Measurements from ENCODE around the gene GNG3.
A peak's percentile ranks its signal among the peaks of the same experiment; 100 is the strongest.
"Not testable (repeated sequence)": the region's sequence is repeated elsewhere in the genome, so short reads cannot be mapped to it uniquely, and the experiment has no call there.

Gene GNG3

GRCh38 chr11:62707277-62707861, at the start of gene GNG3, which contains the start of gene BSCL2:
GNG3 (plus strand) TSS chr11:62707676; CDS start chr11:62708296, 620 bp downstream.
BSCL2 (minus strand) TSS chr11:62707424; CDS start chr11:62707195, 229 bp downstream.
- Mint-ChIP-seq H3K36me3 (peaks cover 5% of the 10 kb centered on the region), H3K27ac (peak within 1 kb of the TSS; percentile 93), H3K4me3 (peak within 1 kb of the TSS; percentile 92), H3K4me1 (peaks cover 52% of the 10 kb centered on the region), H3K27me3 (no peaks in the 10 kb centered on the region), H3K9me3 (no peaks in the 10 kb centered on the region)

GRCh38 chr11:62664405-62665074, 42.9 kb upstream of the GNG3 start:
- Mint-ChIP-seq H3K27me3 (no peaks in the 10 kb centered on the region), H3K27ac (peak overlapping the region; percentile 95), H3K9me3 (no peaks in the 10 kb centered on the region), H3K36me3 (peaks cover 13% of the 10 kb centered on the region), H3K4me3 (peak overlapping the region; percentile 98), H3K4me1 (peaks cover 30% of the 10 kb centered on the region)

GRCh38 chr11:62665075-62665598, 42.3 kb upstream of the GNG3 start, which contains the start of the genes C11orf98 and CSKMT:
C11orf98 (minus strand) TSS chr11:62665210; CDS start chr11:62665169, 41 bp downstream.
CSKMT (plus strand) TSS chr11:62665312; CDS start chr11:62665880, 568 bp downstream.
- peaks cover 13% of the 10 kb centered on the region for H3K36me3 Mint-ChIP-seq

DNA sequence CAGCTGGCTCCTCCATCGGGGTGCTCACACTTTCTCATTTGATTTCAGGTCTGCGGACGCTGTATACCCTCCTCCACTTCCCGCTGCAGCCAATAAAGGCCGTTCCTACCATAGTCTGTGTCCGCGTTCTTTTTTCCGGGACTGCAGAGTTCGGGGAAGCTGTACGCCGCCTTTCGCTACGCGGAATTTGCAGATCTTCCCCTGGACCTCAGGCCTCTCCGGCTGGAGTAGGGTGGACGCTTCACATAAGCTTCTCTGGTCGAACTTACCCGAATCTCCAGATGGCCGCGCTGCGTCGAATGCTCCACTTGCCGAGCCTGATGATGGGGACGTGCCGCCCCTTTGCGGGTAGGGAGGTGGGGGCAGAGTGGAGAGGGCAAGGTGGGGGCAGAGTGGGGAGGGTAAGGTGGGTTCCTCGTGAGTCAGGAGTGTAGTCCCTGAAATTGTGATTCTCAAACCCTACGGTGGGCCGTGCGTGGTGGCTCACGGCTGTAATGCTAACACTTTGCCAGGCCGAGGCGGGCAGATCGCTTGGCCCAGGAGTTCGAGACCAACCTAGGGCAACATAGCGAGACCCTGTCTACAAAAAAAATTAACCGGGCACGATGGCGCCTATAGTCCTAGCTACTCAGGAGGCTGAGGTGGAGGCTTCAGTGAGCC, 41.7 kb upstream of the GNG3 start:
- Mint-ChIP-seq H3K36me3 (peaks cover 13% of the 10 kb centered on the region), H3K4me1 (peaks cover 39% of the 10 kb centered on the region), H3K9me3 (no peaks in the 10 kb centered on the region), H3K27ac (peak overlapping the region; percentile 95), H3K27me3 (no peaks in the 10 kb centered on the region), H3K4me3 (peak overlapping the region; percentile 98)

More at GRCh38 chr11:62665075-62665598, 42.3 kb upstream of the GNG3 start, which contains the start of the genes C11orf98 and CSKMT:
- peak within 1 kb of the TSS; percentile 95 for H3K27ac Mint-ChIP-seq
- peak within 1 kb of the TSS; percentile 98 for H3K4me3 Mint-ChIP-seq
- H3K4me1 Mint-ChIP-seq = peaks cover 36% of the 10 kb centered on the region
- no peaks in the 10 kb centered on the region for H3K27me3 Mint-ChIP-seq
- H3K9me3 Mint-ChIP-seq = no peaks in the 10 kb centered on the region

DNA sequence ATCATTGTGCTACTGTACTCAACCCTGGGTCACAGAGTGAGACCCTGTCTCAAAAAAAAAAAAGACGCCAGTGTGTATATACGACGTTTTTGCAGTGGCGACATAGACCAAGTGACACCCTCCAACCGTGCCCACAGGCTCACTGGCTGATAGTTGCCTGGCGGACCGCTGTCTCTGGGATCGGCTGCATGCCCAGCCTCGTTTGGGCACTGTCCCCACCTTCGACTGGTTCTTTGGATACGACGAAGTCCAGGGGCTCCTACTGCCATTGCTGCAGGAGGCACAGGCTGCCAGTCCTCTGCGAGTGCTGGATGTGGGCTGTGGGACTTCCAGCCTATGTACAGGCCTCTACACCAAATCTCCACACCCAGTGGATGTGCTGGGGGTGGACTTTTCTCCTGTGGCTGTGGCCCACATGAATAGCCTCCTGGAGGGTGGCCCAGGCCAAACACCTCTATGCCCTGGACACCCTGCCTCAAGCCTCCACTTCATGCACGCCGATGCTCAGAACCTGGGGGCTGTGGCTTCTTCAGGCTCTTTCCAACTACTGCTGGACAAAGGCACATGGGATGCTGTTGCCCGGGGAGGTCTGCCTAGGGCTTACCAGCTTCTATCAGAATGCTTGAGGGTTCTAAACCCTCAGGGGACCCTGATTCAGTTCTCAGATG, 41.1 kb upstream of the GNG3 start:
- H3K27ac Mint-ChIP-seq = peak overlapping the region; percentile 51
- peak overlapping the region; percentile 98 for H3K4me3 Mint-ChIP-seq
- peaks cover 13% of the 10 kb centered on the region for H3K36me3 Mint-ChIP-seq
- H3K9me3 Mint-ChIP-seq = no peaks in the 10 kb centered on the region
- peaks cover 45% of the 10 kb centered on the region for H3K4me1 Mint-ChIP-seq
- H3K27me3 Mint-ChIP-seq = no peaks in the 10 kb centered on the region

GRCh38 chr11:62667460-62667859, 40.0 kb upstream of the GNG3 start:
- Mint-ChIP-seq H3K36me3 (peaks cover 13% of the 10 kb centered on the region), H3K27ac (peak overlapping the region; percentile 38), H3K4me3 (peak overlapping the region; percentile 98), H3K4me1 (peaks cover 53% of the 10 kb centered on the region), H3K9me3 (no peaks in the 10 kb centered on the region), H3K27me3 (no peaks in the 10 kb centered on the region)

- Mint-ChIP-seq H3K4me1 (peaks cover 45% of the 10 kb centered on the region), H3K36me3 (peaks cover 11% of the 10 kb centered on the region), H3K27me3 (no peaks in the 10 kb centered on the region), H3K4me3 (peak overlapping the region; percentile 100), H3K9me3 (no peaks in the 10 kb centered on the region), H3K27ac (peak overlapping the region; percentile 30)
These were observed 37.9 kb upstream of the GNG3 start for GRCh38 chr11:62669420-62670161.

- no peaks in the 10 kb centered on the region for H3K27me3 Mint-ChIP-seq
- peaks cover 10% of the 10 kb centered on the region for H3K36me3 Mint-ChIP-seq
- H3K4me1 Mint-ChIP-seq = peaks cover 48% of the 10 kb centered on the region
- H3K9me3 Mint-ChIP-seq = no peaks in the 10 kb centered on the region
- H3K27ac Mint-ChIP-seq = peak overlapping the region; percentile 96
- peak overlapping the region; percentile 100 for H3K4me3 Mint-ChIP-seq
These were observed 36.3 kb upstream of the GNG3 start for GRCh38 chr11:62671236-62671607.

GRCh38 chr11:62671608-62672389, 35.7 kb upstream of the GNG3 start, which contains the start of the genes LBHD1 and UQCC3:
LBHD1 (minus strand) TSS chr11:62672267; CDS start chr11:62670031, 2,236 bp downstream.
UQCC3 (plus strand) TSS chr11:62671673; CDS start chr11:62671746, 73 bp downstream.
- Mint-ChIP-seq H3K9me3 (no peaks in the 10 kb centered on the region), H3K36me3 (peaks cover 11% of the 10 kb centered on the region), H3K4me3 (peak within 1 kb of the TSS; percentile 100), H3K27me3 (no peaks in the 10 kb centered on the region), H3K27ac (peak within 1 kb of the TSS; percentile 96), H3K4me1 (peaks cover 45% of the 10 kb centered on the region)

DNA sequence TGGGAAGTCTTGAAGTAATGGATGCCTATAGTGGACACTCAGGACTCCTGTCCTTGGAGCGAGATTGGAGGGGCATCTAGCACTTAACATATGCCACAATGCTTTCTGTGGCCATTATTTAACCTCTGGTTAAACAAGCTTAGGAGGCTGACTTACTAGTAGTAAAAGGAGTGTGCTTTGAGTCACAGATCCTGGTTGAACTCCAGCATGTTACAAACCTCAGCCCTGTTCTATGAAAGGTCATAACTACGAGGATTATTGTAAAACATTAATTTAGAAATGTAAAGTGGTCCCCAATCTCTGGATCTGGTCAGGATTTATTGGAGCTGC, 34.3 kb upstream of the GNG3 start:
- peak overlapping the region; percentile 100 for H3K4me3 Mint-ChIP-seq

GRCh38 chr11:62675415-62675814, 32.1 kb upstream of the GNG3 start:
- H3K27me3 Mint-ChIP-seq, H3K9me3 Mint-ChIP-seq, H3K36me3 Mint-ChIP-seq, H3K4me3 Mint-ChIP-seq, H3K27ac Mint-ChIP-seq: not testable (repeated sequence)
- H3K4me1 Mint-ChIP-seq = peaks cover 42% of the 10 kb centered on the region

More for the DNA sequence above, 34.3 kb upstream of the GNG3 start:
- Mint-ChIP-seq H3K36me3 (peaks cover 11% of the 10 kb centered on the region), H3K4me1 (peaks cover 47% of the 10 kb centered on the region), H3K27ac (no peak overlapping the region), H3K27me3 (no peaks in the 10 kb centered on the region), H3K9me3 (no peaks in the 10 kb centered on the region)

DNA sequence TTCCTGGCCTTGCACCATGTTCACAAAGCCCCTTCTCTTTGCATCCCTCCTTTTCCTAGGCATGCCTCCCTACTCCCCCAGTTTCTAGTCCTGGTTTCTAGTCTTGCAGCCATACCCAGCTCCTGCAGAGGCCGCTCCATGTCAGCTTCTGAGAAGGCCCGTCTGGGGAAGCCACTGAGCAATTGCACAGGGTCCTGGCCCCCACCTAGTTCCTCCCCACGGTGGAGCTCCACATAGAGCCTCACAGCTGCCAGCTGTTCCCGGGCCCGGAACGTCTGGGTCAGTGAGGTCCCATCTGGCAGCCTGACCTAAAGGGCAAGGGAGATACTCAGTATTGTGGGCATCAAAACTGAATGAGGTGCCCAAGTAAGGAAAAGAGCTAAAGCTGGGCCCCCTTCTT, 30.8 kb upstream of the GNG3 start:
- Mint-ChIP-seq H3K36me3 (peaks cover 8% of the 10 kb centered on the region), H3K4me3 (peak overlapping the region; percentile 90), H3K27ac (peak overlapping the region; percentile 82), H3K9me3 (no peaks in the 10 kb centered on the region), H3K27me3 (no peaks in the 10 kb centered on the region), H3K4me1 (peaks cover 38% of the 10 kb centered on the region)

DNA sequence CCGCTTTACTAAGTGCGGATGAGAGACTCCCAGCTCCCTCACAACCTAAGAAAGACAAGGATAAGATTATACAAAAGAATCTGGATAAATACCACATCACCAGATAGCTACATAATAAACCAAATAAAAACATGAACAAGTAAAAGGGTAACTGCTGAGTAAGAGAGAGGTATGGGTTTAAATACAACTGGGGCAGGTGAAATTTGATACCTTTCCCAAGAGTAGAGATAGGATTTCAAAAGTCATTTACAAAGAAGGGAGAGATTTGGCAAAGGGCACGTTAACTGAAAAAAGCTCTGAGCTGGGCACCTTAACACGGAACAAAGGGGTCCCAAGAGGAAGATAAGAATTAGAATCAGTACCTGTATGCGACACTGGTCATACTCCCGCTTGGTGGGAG, 30.3 kb upstream of the GNG3 start:
- Mint-ChIP-seq H3K4me1 (peaks cover 36% of the 10 kb centered on the region), H3K27ac (peak overlapping the region; percentile 82), H3K4me3 (peak overlapping the region; percentile 90), H3K36me3 (peaks cover 8% of the 10 kb centered on the region), H3K27me3 (no peaks in the 10 kb centered on the region), H3K9me3 (no peaks in the 10 kb centered on the region)

- Mint-ChIP-seq H3K36me3 (peaks cover 8% of the 10 kb centered on the region), H3K27me3 (no peaks in the 10 kb centered on the region)
These were observed 29.8 kb upstream of the GNG3 start for GRCh38 chr11:62677714-62678113.

More at GRCh38 chr11:62677714-62678113, 29.8 kb upstream of the GNG3 start:
- Mint-ChIP-seq H3K4me3 (peak overlapping the region; percentile 90), H3K4me1 (peaks cover 32% of the 10 kb centered on the region), H3K27ac (peak overlapping the region; percentile 48), H3K9me3 (no peaks in the 10 kb centered on the region)

Data from activated naive CD4-positive, alpha-beta T cell treated with anti-CD3 and anti-CD28 coated beads, Interleukin-2, amount 50 U/mL, for 24 hours (primary cell).